HL-60 (cell line): Measurements from ENCODE around the gene TAS2R19.

Experiments
- DNase-seq, 2 experiments: peaks; one replicate each; pipeline ENCODE4 v3.0.0-alpha.2; 2010 to 2020; ENCODE audit warnings: low read depth in 1 of 2, low spot score in 1 of 2
- H3K27ac ChIP-seq: fragments of 250-450 bp; sonication (Bioruptor Pico); replicated peaks from 2 replicates; pipeline ENCODE4 v1.5.1; 2020; ENCODE audit warnings: mild to moderate bottlenecking, moderate library complexity
- H3K27me3 ChIP-seq: fragments of 250-450 bp; sonication (Bioruptor Pico); 2 replicates; pipeline ENCODE4 v1.5.1; 2021; ENCODE audit warnings: mild to moderate bottlenecking, moderate library complexity; ENCODE audit not compliant: insufficient read depth, poor library complexity, severe bottlenecking
- H3K4me3 ChIP-seq: replicated peaks from 2 replicates; pipeline ENCODE4 v1.5.1; 2011; ENCODE audit warnings: mild to moderate bottlenecking, control low read depth, low read length; ENCODE audit not compliant: insufficient read depth
- GABPA ChIP-seq: IDR thresholded peaks from 2 replicates; pipeline ENCODE4 v1.6.1; 2012; ENCODE audit warnings: low read depth
- POLR2AphosphoS5 ChIP-seq: IDR thresholded peaks from 2 replicates; pipeline ENCODE4 v1.6.1; 2012; ENCODE audit warnings: low read depth
- REST ChIP-seq: IDR thresholded peaks from 2 replicates; pipeline ENCODE4 v1.6.1; 2012; ENCODE audit warnings: low read depth; ENCODE audit not compliant: insufficient replicate concordance
- SPI1 ChIP-seq: IDR thresholded peaks from 2 replicates; pipeline ENCODE4 v1.6.1; 2012; ENCODE audit warnings: low read depth, mild to moderate bottlenecking, borderline replicate concordance
- TF ChIP-seq, protein P1 (sequence below): IDR thresholded peaks from one replicate; pipeline ENCODE4 v1.5.1; 2011; ENCODE audit warnings: low read length, control low read depth, inconsistent platforms; ENCODE audit not compliant: insufficient read depth

TAS2R19 gene

DNA sequence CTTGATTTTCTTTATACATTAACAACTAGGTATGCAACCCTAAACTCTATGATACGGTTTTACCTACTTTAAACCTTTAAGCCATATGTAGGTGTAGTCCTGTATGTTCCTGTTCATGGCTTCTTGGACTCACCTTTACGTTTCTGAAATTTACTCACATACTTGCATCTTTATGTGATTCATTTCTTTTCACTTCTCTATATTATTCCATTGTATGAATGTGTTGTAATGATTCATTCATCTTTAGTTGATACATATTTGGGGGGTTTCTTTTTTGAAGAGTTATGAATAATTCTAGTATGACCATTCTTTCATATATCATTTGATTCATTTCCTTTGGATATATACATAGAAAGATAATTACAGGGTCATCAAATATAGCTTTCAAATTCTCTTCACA is 33.3 kb downstream of the TAS2R19 start:
- Histone ChIP-seq H3K27ac (no peak overlapping the region), H3K4me3 (no peak overlapping the region), H3K27me3 (no peaks in the 10 kb centered on the region)
- no peak for DNase-seq
- TF ChIP-seq SPI1 (no peak), GABPA (no peak), POLR2AphosphoS5 (no peak), REST (no peak)
- TF ChIP-seq, protein P1, sequence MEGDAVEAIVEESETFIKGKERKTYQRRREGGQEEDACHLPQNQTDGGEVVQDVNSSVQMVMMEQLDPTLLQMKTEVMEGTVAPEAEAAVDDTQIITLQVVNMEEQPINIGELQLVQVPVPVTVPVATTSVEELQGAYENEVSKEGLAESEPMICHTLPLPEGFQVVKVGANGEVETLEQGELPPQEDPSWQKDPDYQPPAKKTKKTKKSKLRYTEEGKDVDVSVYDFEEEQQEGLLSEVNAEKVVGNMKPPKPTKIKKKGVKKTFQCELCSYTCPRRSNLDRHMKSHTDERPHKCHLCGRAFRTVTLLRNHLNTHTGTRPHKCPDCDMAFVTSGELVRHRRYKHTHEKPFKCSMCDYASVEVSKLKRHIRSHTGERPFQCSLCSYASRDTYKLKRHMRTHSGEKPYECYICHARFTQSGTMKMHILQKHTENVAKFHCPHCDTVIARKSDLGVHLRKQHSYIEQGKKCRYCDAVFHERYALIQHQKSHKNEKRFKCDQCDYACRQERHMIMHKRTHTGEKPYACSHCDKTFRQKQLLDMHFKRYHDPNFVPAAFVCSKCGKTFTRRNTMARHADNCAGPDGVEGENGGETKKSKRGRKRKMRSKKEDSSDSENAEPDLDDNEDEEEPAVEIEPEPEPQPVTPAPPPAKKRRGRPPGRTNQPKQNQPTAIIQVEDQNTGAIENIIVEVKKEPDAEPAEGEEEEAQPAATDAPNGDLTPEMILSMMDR, result no peak

- TF ChIP-seq SPI1, result no peak
- no peak for TF ChIP-seq GABPA
- TF ChIP-seq, protein P1, result no peak
- no peak for TF ChIP-seq REST
- TF ChIP-seq POLR2AphosphoS5, result no peak
- DNase-seq, result no peak
- Histone ChIP-seq H3K4me3 (no peak within 1 kb of the TSS), H3K27me3 (no peaks in the 10 kb centered on the region), H3K27ac (no peak within 1 kb of the TSS)
Measured at GRCh38 chr12:10986812-10987211, 35.6 kb downstream of the TAS2R19 start, which contains the start of gene TAS2R50. Gene TAS2R50, minus strand, starts transcription at chr12:10986912. Its CDS starts 52 bp downstream, at chr12:10986860.

DNA sequence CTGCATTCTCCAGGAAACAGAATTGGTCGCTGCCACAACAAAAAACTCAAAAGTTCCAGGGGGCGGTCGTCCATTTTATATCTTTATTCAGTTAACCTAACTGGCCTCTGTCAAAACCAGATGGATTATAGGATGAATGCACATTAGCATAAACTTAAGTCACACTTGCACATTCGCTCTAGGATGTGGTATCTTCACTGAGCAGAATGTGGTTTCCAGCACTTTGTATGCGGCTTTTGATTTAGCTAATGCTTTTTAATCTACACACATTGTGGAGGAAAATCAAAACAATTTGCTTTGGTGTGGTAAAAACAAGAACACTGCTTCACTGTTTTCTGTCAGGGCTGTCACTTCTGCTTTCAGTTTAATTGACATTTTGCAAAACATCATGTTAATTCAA is 40.2 kb downstream of the TAS2R19 start:
- H3K27ac ChIP-seq, result no peak overlapping the region
- no peak for TF ChIP-seq POLR2AphosphoS5
- no peak for TF ChIP-seq REST
- TF ChIP-seq, protein P1, result no peak
- TF ChIP-seq GABPA, result no peak
- no peak for TF ChIP-seq SPI1
- no peak overlapping the region for H3K4me3 ChIP-seq
- H3K27me3 ChIP-seq, result no peaks in the 10 kb centered on the region
- no peak for DNase-seq
